ENCODE measurements around the gene SUGCT.

- TF ChIP-seq, protein P1, sequence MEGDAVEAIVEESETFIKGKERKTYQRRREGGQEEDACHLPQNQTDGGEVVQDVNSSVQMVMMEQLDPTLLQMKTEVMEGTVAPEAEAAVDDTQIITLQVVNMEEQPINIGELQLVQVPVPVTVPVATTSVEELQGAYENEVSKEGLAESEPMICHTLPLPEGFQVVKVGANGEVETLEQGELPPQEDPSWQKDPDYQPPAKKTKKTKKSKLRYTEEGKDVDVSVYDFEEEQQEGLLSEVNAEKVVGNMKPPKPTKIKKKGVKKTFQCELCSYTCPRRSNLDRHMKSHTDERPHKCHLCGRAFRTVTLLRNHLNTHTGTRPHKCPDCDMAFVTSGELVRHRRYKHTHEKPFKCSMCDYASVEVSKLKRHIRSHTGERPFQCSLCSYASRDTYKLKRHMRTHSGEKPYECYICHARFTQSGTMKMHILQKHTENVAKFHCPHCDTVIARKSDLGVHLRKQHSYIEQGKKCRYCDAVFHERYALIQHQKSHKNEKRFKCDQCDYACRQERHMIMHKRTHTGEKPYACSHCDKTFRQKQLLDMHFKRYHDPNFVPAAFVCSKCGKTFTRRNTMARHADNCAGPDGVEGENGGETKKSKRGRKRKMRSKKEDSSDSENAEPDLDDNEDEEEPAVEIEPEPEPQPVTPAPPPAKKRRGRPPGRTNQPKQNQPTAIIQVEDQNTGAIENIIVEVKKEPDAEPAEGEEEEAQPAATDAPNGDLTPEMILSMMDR (IDR thresholded peaks at IDR 0.05): no peak
- TF ChIP-seq ESRRA (CRISPR knock-in tag; IDR thresholded peaks at IDR 0.05; ENCODE audit: borderline replicate concordance) (no peak), MAX (CRISPR knock-in tag; IDR thresholded peaks at IDR 0.05) (no peak)
Measured at GRCh38 chr7:40697653-40698052, 562.8 kb downstream of the SUGCT start.
